Mononuclear cell (primary cell): Measurements from ENCODE around the gene PRKD2. TPM values are rescaled to one million over a fixed set of nuclear protein-coding genes. Genes with fewer than 3 reads are reported as not detected.
A peak's percentile ranks its signal among the peaks of the same experiment; 100 is the strongest.

Source experiments
- H3K27me3 ChIP-seq: 2 replicates; pipeline ENCODE4 v1.6.0; 2011; ENCODE audit warnings: low read length, control low read depth; ENCODE audit not compliant: insufficient read depth
- H3K4me1 ChIP-seq: 2 replicates; pipeline ENCODE4 v1.5.1; 2011; ENCODE audit warnings: mild to moderate bottlenecking, low read length, control low read depth; ENCODE audit not compliant: insufficient read depth
- H3K4me3 ChIP-seq: 2 replicates; pipeline ENCODE4 v1.5.1; 2011; ENCODE audit warnings: mild to moderate bottlenecking, low read length, moderate library complexity
- H3K9me3 ChIP-seq: 2 replicates; pipeline ENCODE4 v1.5.1; 2011; ENCODE audit warnings: low read depth, mild to moderate bottlenecking, control low read depth, low read length
- total RNA-seq: library from RNA; depleted of rRNA; stranded (reverse); fragments of >200 nt; gene quantifications from one replicate; pipeline ENCODE4 v1.2.3, GENCODE V29; 2012

Gene PRKD2
- total RNA-seq, 1 donor: 25.2 TPM

DNA sequence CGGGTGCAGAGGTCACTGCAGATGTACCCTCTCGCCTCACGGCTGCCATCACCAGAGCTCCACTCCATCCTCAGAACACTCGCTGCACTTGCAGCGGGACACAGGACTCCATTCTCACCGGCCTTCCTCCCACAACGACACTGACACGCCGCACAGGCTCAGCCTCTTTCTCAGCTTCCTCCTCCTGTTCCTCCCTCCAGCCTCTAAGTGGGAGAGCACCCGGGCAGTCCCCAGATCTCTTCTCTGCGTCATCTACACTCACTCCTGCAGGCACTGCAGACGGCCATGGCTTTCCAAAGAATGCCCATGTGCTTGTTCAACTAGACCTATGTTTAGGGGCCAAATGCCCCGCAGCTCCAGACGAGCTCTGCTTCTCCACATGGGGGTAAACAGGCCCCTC lies 14.7 kb upstream of the PRKD2 start:
- peaks cover 77% of the 10 kb centered on the region for H3K4me1 ChIP-seq
- peak overlapping the region; percentile 13 for H3K4me3 ChIP-seq
- no peaks in the 10 kb centered on the region for H3K27me3 ChIP-seq
- H3K9me3 ChIP-seq: no peaks in the 10 kb centered on the region

DNA sequence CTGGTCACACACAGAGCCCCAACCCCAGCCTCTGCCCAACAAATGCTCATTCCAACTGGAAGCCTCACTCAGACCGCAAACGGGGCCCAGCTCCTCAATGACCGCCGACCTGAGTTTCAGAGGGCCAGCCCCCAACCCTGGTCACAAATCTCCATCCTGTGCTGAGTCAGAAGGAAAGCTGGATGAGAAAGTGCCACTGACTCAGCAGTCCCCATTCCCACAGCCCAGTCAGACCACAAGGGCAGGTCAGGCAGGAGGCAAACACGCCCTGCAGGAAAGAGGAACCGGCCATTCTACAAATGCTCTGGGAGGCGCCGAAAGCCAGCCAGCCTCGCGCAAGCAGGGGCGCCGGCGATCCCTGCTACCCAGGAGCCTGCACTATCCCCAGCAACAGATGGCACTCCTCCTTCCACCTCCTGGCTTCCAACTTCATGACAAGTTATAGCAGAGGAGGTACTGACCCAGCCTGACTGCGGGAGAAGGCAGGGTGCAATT lies 14.1 kb upstream of the PRKD2 start:
- H3K9me3 ChIP-seq: no peaks in the 10 kb centered on the region
- no peaks in the 10 kb centered on the region for H3K27me3 ChIP-seq
- peak overlapping the region; percentile 13 for H3K4me3 ChIP-seq
- peaks cover 73% of the 10 kb centered on the region for H3K4me1 ChIP-seq

DNA sequence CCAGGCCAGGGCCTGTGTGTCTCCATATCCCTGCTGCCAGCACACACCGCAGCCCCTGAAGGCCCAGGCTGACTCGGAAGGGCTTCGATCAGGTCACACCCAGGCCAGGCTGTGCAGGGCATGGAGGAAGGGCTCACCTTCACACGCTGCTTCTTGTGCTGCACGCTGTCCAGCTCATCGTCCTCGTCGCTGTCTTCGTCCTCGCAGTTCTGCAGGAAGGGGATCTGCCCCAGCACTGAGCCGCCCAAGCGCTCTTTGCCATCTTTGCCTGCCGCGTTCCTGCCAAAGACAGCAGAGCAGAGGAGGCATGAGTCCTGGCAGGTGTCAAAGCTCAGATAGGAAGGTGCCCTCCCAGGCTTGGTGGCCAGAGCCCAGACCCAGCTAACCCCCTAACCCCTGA lies 13.7 kb upstream of the PRKD2 start:
- peaks cover 73% of the 10 kb centered on the region for H3K4me1 ChIP-seq
- H3K27me3 ChIP-seq: no peaks in the 10 kb centered on the region
- no peaks in the 10 kb centered on the region for H3K9me3 ChIP-seq
- no peak overlapping the region for H3K4me3 ChIP-seq

DNA sequence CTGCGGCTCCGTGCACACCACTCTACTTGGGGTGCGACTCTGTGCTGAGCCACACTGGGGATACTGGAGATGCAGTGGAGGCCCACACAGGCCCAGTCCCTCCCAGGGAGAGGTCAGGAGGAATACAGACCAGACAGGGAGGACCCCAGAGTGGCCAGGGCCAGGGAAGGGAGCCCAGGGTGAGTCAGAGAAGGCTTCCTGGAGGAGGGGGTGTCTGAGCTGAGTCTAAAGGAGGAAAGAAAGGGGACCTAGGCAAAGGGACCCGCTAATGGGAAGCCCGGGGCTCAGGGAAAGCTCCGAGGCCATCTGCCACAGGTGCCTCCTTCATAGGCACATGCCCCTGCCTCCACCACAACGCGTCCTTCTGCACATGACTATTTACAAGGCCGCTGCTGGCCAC lies 13.3 kb upstream of the PRKD2 start:
- H3K27me3 ChIP-seq: no peaks in the 10 kb centered on the region
- H3K4me1 ChIP-seq: peaks cover 69% of the 10 kb centered on the region
- H3K4me3 ChIP-seq: no peak overlapping the region
- H3K9me3 ChIP-seq: no peaks in the 10 kb centered on the region

DNA sequence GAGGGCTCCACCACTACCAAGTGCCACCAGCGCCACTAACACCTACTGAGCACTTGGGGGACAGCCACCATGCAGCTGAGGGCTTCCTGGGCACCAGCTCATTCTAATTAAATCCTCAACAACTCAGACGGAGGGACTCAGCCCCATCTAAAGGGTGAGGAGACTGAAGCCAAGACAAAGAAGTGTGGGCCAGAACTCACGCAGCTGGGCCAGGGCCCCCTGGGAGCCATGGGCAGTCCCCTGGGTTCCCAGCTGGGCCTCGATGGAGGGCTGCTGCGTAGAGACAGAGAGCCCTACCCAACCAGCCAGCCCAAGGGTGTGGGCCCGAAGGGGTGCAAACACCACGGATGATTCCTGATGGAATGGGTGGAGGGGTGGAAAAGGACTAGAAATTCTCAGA lies 12.8 kb upstream of the PRKD2 start:
- Histone ChIP-seq H3K9me3 (no peaks in the 10 kb centered on the region), H3K4me3 (no peak overlapping the region), H3K4me1 (peaks cover 64% of the 10 kb centered on the region), H3K27me3 (no peaks in the 10 kb centered on the region)

DNA sequence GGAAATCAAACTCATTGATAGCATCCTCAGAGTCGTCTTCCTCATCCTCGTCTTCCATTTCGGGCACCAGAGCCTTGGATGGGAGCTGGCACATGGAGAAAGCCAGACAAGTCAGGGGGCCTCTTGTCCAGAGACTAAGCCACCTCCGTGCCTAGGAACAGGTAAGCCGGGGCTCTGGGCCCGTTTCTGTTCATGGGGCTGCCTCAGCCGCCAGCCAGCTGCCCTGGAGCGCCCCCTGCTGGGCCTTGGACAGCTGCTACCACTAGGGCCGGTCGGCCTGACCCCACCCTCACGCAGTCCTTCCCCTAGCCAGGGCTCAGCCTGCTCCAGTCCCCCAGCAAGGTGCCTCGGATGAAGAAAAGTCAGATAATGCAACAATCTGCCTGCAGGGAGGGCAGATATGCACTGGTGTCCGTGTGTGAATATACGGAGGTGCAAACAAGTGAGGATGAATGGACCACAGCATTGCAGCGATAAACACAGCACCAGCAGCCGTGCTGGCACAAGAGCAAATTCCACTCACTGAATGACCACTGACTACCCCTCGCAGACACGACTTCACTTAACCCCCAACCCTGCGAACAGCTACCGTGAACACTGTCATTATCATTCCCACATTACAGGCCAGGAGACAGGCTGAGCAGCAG lies 11.9 kb upstream of the PRKD2 start:
- Histone ChIP-seq H3K27me3 (no peaks in the 10 kb centered on the region), H3K4me3 (no peak overlapping the region), H3K9me3 (no peaks in the 10 kb centered on the region), H3K4me1 (peaks cover 55% of the 10 kb centered on the region)

DNA sequence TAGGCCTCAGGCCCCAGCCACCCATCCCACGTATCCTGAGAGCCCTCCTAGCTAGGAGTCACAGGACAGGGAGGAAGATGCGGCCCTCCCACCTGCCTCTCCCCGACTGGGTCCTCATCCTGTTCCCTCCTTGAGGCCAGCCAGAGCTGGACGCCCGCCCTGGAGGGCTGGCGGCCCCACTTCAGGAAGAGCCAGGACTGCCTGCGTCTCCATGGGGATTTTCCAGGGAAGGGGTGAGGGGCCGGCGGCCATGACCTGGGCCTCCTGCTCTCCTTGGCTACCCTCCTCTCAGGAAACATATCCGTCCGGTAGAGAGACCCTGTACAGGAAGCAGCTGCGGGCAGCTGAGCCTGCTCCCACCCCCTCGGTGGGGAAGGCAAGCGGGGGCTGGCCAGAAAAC lies 11.3 kb upstream of the PRKD2 start:
- no peak overlapping the region for H3K4me3 ChIP-seq

DNA sequence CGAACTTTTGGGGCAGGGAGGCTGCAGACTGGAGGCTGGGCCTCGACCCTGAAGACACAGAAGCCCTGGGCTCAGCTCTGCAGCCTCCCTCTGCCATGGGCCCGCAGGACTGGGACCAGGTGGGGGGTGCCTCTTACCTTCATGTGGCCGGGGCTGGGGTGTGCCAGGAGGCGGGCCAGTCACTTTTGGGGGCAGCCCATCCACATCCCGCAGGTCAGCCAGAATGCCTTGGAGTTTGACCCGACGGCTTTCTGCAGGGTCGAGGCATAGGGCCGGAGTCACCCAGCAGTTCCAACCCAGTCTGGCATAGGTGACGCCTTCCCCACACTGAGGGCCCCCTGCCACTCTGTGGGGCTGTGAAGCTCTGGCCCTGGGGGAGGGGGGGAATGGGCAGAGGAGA lies 10.8 kb upstream of the PRKD2 start:
- H3K9me3 ChIP-seq: no peaks in the 10 kb centered on the region
- no peak overlapping the region for H3K4me3 ChIP-seq
- no peaks in the 10 kb centered on the region for H3K27me3 ChIP-seq
- peaks cover 56% of the 10 kb centered on the region for H3K4me1 ChIP-seq

More for the DNA sequence above, 11.3 kb upstream of the PRKD2 start:
- Histone ChIP-seq H3K4me1 (peaks cover 56% of the 10 kb centered on the region), H3K27me3 (no peaks in the 10 kb centered on the region), H3K9me3 (no peaks in the 10 kb centered on the region)

DNA sequence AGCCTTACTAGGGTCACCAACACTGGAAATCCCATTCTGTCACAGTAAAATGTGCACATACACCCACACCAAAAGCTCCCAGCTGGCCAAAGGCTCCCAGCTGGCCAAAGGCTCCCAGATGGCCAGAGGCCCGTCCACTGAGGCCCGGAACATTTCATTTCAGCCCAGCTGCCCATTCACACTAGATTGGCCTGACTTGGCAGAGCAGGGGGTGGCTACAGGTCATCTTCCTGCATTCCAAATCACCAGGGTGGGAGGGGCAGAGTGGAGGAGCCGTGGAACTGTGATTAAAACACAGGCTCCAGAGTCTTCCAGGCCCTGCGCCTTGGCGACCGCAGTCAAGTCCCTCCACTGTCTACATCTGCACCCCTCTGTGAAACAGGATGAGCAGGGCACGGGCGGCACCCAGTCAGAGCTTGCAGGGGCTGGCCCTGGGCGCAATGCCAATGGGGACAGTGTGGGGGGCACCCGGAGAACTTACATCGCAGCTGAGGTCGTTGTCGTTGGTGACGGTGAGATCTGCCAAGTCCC lies 10.1 kb upstream of the PRKD2 start:
- no peak overlapping the region for H3K4me3 ChIP-seq
- no peaks in the 10 kb centered on the region for H3K9me3 ChIP-seq
- peaks cover 56% of the 10 kb centered on the region for H3K4me1 ChIP-seq
- H3K27me3 ChIP-seq: no peaks in the 10 kb centered on the region

DNA sequence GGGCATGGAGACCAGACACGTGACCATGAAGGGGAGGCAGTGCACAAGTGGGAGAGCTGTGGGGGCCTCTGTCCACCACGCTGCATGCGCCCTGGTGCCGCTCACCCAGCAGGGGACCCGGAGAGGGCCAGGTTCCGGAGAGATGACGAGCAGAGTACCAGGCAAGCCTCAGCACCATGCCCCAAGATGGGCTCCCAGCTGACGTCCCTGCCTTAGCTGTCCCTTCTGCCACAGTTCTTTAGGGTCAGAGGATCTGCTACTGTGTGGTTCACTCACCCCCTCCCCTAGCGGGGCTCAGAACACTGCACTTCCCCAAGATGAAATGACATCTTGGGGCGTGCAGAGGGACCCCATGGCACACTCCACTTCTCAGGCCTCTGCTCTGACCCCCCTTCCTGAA lies 9.6 kb upstream of the PRKD2 start:
- H3K4me3 ChIP-seq: no peak overlapping the region
- H3K4me1 ChIP-seq: peaks cover 56% of the 10 kb centered on the region
- H3K27me3 ChIP-seq: no peaks in the 10 kb centered on the region
- H3K9me3 ChIP-seq: no peaks in the 10 kb centered on the region

DNA sequence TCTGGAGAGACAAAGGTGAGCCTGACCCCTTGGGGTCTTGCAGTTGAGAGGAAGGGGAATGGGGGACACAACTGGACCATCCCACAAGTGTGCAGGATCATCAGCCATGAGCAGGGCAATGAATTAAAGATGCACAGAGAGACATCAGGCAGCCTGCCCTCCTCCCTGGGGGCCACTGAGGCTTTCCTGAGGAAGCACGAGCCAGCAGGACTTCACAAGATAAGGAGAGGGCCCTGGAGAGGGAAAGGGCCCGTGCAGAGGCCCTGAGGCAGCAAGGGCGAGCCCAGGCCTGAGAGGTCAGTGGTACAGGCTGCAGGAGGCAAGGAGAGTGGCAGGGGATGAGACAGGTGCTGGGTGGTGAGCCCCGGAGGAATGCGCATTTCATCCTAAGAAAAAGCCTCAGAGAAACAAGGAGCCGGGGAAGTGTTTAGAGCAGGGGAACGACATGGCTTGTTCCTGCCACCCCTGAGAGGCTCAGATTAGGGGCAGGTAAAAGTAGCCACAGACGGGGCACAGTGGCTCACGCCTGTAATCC lies 9.0 kb upstream of the PRKD2 start:
- Histone ChIP-seq H3K27me3 (no peaks in the 10 kb centered on the region), H3K4me3 (no peak overlapping the region), H3K4me1 (peaks cover 53% of the 10 kb centered on the region), H3K9me3 (no peaks in the 10 kb centered on the region)

DNA sequence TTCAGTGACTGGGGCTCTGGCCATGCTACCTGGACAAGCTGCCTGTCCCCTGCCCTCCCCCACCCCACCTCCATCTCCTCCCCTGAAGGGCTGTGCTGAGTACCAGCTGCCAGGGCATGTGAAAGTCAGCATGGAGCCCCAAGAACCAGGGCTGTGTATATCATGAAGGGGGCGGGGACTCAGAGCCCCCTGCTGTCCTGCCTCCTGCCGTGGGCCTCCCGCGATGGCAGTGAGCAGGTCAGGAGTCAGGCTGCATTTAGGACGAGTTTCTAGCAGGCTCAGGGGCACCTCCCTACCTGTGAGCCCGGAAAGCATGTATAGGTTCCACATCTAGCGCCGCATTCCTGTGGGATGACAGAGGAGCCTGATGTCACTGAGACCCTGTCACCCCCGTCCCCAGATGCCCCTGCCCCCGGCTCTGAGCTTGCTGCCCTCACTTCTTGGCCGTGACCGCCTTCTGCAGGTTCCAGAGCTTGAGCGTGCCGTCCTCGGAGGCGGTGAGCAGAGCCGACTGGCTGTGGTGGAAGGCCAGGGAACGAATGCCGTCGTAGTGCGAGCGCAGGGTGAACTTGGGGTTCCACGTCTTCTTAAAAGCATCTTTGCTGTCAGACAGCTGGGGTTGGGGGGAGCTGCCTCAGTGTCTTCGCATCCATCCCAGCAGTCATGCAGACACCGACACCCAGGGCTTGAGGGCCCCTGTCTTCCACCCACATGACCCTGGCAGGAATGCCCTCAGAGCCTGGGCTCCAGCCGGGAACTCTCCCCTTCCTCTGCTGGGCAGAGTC lies 8.3 kb upstream of the PRKD2 start:
- no peaks in the 10 kb centered on the region for H3K27me3 ChIP-seq
- peaks cover 53% of the 10 kb centered on the region for H3K4me1 ChIP-seq
- no peak overlapping the region for H3K4me3 ChIP-seq

DNA sequence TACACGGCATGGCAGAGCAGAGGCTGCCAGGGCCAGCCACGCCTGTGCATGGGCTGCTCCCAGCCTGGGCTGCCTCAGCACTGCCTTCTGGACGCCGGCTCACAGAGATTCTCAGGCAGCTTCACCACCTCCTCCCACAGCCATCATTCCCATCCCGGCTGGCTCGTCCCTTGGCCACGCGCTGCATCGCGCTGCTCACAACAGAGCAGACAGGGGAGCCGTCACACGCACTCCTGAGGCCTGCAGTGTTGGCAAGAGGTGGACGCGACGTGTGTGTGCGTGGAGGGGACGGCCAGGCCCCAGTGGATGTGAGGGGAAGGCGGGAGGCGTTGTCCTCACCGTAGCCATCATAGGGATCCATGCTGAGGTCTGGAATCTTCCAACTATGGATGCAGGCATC lies 7.6 kb upstream of the PRKD2 start:
- Histone ChIP-seq H3K4me3 (no peak overlapping the region), H3K27me3 (no peaks in the 10 kb centered on the region), H3K4me1 (peaks cover 53% of the 10 kb centered on the region), H3K9me3 (no peaks in the 10 kb centered on the region)

More for the DNA sequence above, 8.3 kb upstream of the PRKD2 start:
- no peaks in the 10 kb centered on the region for H3K9me3 ChIP-seq

DNA sequence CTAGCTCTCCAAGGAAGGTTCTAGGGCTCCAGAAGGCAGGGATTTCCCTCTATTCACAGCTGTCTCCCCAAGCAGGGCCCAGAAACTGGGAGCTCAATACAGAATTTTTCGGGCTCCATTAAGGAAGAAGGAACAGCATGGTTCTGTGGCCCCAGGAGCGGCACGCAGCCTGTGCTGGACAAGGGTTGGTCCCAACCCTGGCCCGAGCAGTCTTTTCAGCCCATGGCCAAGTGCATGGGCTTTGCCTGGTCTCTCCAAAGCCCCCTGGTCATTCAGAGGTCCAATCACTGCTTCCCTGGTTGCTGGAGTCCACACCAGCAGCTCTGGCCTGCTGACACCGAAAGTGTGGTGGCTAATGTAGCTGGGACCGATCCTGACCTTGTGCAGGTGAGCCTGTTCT lies 6.6 kb upstream of the PRKD2 start:
- H3K27me3 ChIP-seq: no peaks in the 10 kb centered on the region
- H3K9me3 ChIP-seq: no peaks in the 10 kb centered on the region
- peaks cover 53% of the 10 kb centered on the region for H3K4me1 ChIP-seq
- H3K4me3 ChIP-seq: no peak overlapping the region

DNA sequence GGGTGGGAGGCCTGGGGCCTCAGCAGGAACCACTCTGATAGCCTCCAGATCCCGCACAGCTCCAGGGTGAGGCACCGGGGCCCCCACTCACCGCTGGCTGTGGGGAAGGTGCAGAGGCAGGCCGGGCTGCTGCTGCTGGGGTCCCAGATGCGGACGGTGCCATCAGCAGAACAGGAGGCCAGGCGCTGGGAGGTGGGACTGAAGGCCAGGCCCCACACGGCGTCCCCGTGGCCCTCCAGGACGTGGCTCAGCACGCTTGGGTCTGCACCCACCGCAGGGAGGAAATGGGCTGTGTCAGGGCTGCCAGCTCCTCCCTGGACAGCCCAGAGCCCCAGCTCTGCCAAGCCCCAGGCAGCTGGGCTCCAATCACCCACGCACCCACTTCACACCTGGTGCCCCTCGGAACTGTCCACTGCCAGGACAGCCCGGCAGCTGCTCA lies 6.1 kb upstream of the PRKD2 start:
- Histone ChIP-seq H3K9me3 (no peaks in the 10 kb centered on the region), H3K4me1 (peaks cover 54% of the 10 kb centered on the region), H3K27me3 (no peaks in the 10 kb centered on the region), H3K4me3 (no peak overlapping the region)
